BJ (cell line): ENCODE data around the gene BGN. TPM values are rescaled to one million over a fixed set of nuclear protein-coding genes. Genes with fewer than 3 reads are reported as not detected.

ENCODE experiments used
- CTCF ChIA-PET: fragments of 350-600 bp; formaldehyde crosslinking; extraction: SDS; loops from one replicate; lab custom pipeline; 2021; ENCODE audit warnings: antibody characterized with exemption, inconsistent platforms; lab: Yijun Ruan, JAX
- POLR2A ChIA-PET: fragments of 300-600 bp; sonication (Branson Sonifier 250); formaldehyde crosslinking; extraction: SDS; loops from one replicate; lab custom pipeline; 2021; ENCODE audit warnings: antibody characterized with exemption; lab: Charles Lee
- DNase-seq: peaks from one replicate; pipeline ENCODE4 v3.0.0-alpha.2; 2011; ENCODE audit warnings: low read depth
- H3K27me3 ChIP-seq: 2 replicates; pipeline ENCODE4 v1.6.0; 2011; ENCODE audit warnings: low read length; ENCODE audit not compliant: control insufficient read depth, insufficient read depth
- H3K36me3 ChIP-seq: 2 replicates; pipeline ENCODE4 v1.5.1; 2011; ENCODE audit warnings: low read length; ENCODE audit not compliant: control insufficient read depth, insufficient read depth
- H3K4me3 ChIP-seq: 2 replicates; pipeline ENCODE4 v1.5.1; 2011; ENCODE audit warnings: low read depth, mild to moderate bottlenecking, control low read depth, low read length
- CTCF ChIP-seq: IDR thresholded peaks from 2 replicates; pipeline ENCODE4 v1.5.1; 2011; ENCODE audit warnings: low read depth, mild to moderate bottlenecking, control low read depth, inconsistent platforms, low read length, moderate library complexity; ENCODE audit not compliant: insufficient read depth
- polyA plus RNA-seq: library from polyadenylated mRNA; depleted of rRNA; stranded (reverse); fragments of >200 nt; gene quantifications from 2 replicates; pipeline ENCODE4 v1.2.3, GENCODE V29; 2011

BGN gene
- polyA plus RNA-seq, 1 experiment: 487 TPM

- peak; percentile 74 for TF ChIP-seq CTCF
- Histone ChIP-seq H3K4me3 (no peak overlapping the region), H3K36me3 (peaks cover 14% of the 10 kb centered on the region), H3K27me3 (no peaks in the 10 kb centered on the region)
- no peak for DNase-seq
- ChIA-PET CTCF (interaction anchor here (0.8 to 8.7 kb wide), 9 partner anchors 8 to 475 kb away, joined by 4 to 132 read pairs (median 6); partner anchors contain the start of genes BGN and HAUS7), POLR2A (interaction anchor here (1.2 kb wide), 1 partner anchor 37 kb away, joined by 3 read pairs; the partner anchor contains the start of gene HAUS7)
Observed at GRCh38 chrX:153507484-153508178, 12.9 kb downstream of the BGN start.

DNA sequence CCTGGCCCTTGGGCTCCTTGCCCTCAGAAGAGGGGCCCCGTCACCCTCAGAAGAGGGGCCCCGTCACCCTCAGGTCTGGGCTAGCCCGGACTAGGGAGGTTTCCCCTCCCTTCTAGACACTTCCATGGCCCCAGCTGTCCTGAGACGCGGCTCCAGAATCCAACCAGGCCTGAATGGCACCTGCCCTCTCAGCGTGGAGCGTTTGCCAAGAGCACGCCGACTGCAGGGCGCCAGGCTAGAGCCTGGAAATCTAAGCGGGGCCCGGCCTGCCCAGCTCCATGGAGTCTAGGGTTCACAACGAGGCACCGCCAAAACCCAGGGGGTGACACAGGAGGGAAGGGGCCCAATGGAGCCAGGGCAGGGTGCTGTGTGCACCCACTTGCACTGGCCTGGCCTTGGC, 14.8 kb downstream of the BGN start:
- no peak for TF ChIP-seq CTCF
- H3K27me3 ChIP-seq: no peaks in the 10 kb centered on the region; the same call in 1 of the 2 replicates
- H3K36me3 ChIP-seq: peaks cover 9% of the 10 kb centered on the region
- POLR2A ChIA-PET: no interaction called here
- CTCF ChIA-PET: interaction anchor here (0.6 to 8.7 kb wide), 3 partner anchors 30 to 49 kb away, joined by 3 to 132 read pairs (median 4); partner anchors contain the start of gene HAUS7
- H3K4me3 ChIP-seq: no peak overlapping the region
- DNase-seq: no peak

GRCh38 chrX:153510383-153510782, 15.6 kb downstream of the BGN start:
- H3K36me3 ChIP-seq: peaks cover 4% of the 10 kb centered on the region
- TF ChIP-seq CTCF: no peak
- ChIA-PET POLR2A (no interaction called here), CTCF (interaction anchor here (1.0 to 8.7 kb wide), 4 partner anchors 19 to 49 kb away, joined by 3 to 132 read pairs (median 4); partner anchors contain the start of gene HAUS7)
- DNase-seq: no peak
- no peaks in the 10 kb centered on the region; the same call in 1 of the 2 replicates for H3K27me3 ChIP-seq
- no peak overlapping the region for H3K4me3 ChIP-seq

- CTCF ChIA-PET: interaction anchor here (8.7 kb wide), 1 partner anchor 40 kb away, joined by 132 read pairs; the partner anchor contains the start of gene HAUS7
- no peak overlapping the region for H3K4me3 ChIP-seq
- H3K27me3 ChIP-seq: peaks cover 1% of the 10 kb centered on the region; the same call in 1 of the 2 replicates
- POLR2A ChIA-PET: no interaction called here
- peaks cover 2% of the 10 kb centered on the region for H3K36me3 ChIP-seq
- no peak for TF ChIP-seq CTCF
- no peak for DNase-seq
Observed at GRCh38 chrX:153511784-153512500, 17.2 kb downstream of the BGN start.

DNA sequence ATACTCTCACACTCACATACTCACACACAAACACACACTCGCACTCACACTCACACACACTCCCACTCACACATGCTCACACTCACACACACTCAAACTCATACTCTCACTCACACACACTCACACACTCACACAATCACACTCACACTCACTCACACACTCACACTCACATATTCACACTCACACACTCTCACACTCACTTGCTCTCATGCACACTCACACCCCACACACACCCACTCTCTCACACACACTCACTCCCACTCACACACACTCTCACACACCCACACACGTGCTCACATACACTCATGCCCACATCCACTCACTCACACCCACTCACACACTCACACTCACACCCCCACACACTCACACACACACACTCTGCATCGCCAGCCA, 17.7 kb downstream of the BGN start:
- TF ChIP-seq CTCF: no peak
- CTCF ChIA-PET: interaction anchor here (8.7 kb wide), 1 partner anchor 41 kb away, joined by 132 read pairs; the partner anchor contains the start of gene HAUS7
- DNase-seq: no peak
- POLR2A ChIA-PET: no interaction called here
- Histone ChIP-seq H3K4me3 (no peak overlapping the region), H3K36me3 (peaks cover 2% of the 10 kb centered on the region; the same call in 1 of the 2 replicates), H3K27me3 (peaks cover 3% of the 10 kb centered on the region)
